G401 (cell line): ENCODE measurements around the gene TMOD2. TPM values are rescaled to one million over a fixed set of nuclear protein-coding genes. Genes with fewer than 3 reads are reported as not detected.

Source experiments
- DNase-seq: peaks from one replicate; pipeline ENCODE4 v3.0.0-alpha.2; 2015; ENCODE audit warnings: low spot score
- in situ Hi-C: cut with HindIII; loops from 2 replicates; pipeline ENCODE4 v1.10.0; 2016; ENCODE audit warnings: low sequenced_read_pairs, mixed read lengths
- total RNA-seq: library from RNA; depleted of rRNA; stranded (reverse); fragments of >200 nt; shearing (Covaris generic); gene quantifications from 2 replicates; pipeline ENCODE4 v1.2.3, GENCODE V29; 2014

The TMOD2 gene
- total RNA-seq, 1 experiment from 2014 or later = 0.03 TPM

- in situ Hi-C loops = no loop called here
- no peak for DNase-seq
These were observed 18.8 kb upstream of the TMOD2 start for GRCh38 chr15:51732646-51733045.

DNA sequence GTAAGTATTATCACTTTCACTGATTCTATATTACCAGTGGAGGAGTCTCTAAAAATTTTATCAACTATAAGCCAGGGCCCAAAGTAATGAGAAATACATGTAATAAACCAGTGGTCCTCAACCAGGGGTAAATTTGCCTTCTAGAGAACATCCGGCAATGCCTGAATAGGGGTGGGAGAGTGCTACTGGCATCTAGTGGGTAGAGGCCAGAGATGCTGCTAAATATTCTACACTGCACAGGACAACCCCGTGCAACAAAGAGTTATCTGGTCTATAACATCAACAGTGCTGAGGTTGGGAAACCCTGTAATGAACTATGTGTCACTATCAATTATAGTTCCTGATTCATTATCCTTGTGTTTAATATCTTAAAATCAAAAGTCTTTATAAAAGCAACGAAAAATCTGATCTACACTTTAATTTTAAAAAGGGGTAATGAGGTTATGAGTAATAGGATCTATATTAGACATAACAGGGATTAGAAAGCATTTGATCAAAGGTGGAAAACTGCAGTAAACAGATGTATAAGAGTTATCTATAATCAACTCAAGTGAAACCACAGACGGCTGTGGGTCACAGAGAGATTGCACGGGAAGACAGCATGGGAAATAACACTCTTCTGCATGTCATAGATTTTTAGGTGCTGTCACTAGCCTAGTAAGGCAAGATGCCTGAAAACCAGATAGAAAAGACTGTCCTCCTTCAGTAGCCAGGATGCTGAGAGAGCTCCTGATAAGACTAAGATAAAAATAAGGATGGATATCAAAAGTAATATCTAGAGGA, 16.0 kb upstream of the TMOD2 start:
- peak; percentile 59 for DNase-seq
- in situ Hi-C loops = no loop called here

- in situ Hi-C loops = no loop called here
- peak; percentile 51 for DNase-seq
These were observed 15.3 kb upstream of the TMOD2 start for GRCh38 chr15:51736069-51736468.

DNA sequence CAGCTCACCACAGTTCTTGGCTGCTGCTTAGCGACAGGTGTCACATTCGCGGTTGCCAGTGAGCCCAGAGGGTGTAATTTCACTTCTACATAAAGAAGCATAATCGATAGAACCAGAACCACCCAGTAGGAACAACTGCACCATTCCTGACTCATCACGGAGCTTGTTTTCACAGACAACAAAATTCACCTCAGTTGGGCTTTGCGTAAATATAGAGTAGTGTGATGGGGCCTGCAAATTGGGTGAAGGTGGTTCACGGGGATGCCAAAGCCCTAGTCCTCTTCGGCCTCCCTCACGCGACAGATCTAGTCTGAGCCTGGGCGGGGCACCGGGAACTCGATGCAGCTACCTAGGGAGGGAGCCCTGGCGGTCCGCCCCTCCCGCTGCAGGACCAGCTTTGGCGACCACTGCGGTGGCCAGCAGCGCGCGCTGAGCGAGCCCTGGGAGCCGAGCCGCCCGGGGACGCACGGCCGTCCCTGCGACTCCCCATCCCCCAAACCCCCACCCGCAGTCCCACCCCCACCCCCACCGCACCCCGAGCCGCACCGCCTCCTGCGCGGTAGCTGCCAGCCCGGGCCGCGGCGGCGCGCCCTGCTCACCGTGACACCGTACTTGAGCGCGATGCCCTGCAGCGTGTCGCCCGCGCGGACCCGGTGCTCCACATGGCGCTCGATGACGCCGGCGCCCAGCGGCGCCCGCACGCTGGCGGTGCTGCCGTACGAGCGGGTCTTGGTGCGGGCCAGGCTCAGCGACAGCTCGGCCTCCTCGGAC, 14.5 kb upstream of the TMOD2 start:
- in situ Hi-C loops = no loop called here

GRCh38 chr15:51737522-51738305, 13.7 kb upstream of the TMOD2 start, which contains the start of gene LYSMD2:
Gene LYSMD2, minus strand, starts transcription at chr15:51737655. Its CDS starts 33 bp downstream, at chr15:51737622.
- in situ Hi-C loops = no loop called here
- peak; percentile 74 for DNase-seq

More for the DNA sequence above, 14.5 kb upstream of the TMOD2 start:
- peak; percentile 80 for DNase-seq

DNA sequence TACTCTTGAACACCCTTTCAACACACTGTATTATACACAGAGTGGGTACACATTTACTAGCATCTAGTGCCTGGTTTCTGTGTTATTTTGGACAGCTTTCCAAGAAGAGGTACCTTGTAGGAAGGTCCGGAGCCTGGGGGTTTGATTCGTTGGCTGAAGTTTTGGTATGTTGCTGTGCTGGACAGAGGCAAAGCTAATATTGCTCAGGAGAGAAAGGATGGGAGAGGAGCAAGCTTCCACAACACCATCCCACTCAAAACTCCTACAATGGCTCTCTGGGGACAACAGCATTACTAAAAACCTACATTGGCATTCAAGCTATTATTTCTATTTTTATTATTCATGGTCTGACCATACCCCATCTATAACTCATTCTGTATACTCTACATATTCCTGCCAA, 12.8 kb upstream of the TMOD2 start:
- in situ Hi-C loops = no loop called here
- DNase-seq = no peak

- in situ Hi-C loops = no loop called here
- DNase-seq = no peak
These were observed 12.2 kb upstream of the TMOD2 start for GRCh38 chr15:51739061-51739712.

GRCh38 chr15:51749307-51749706, 2.1 kb upstream of the TMOD2 start:
- DNase-seq = no peak
- in situ Hi-C loops = no loop called here

DNA sequence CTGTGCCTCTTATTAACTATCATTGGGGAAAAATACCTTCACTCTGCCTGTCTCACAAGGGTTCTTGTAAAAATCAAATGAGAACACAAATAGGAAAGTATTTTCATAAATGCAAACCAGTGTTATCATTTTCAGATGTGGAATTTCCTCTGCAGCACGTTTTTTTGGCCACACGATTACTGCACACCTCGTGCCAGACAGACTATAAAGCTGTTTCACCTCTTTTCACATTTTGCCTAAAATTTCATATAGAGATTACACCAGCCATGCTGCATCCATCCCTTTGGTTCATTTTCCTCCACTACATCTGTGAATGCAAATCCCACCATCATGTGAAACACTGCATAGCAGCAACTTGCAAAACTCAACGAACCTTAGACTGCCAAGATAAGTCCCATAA, 1.2 kb upstream of the TMOD2 start:
- DNase-seq = no peak
- in situ Hi-C loops = no loop called here

DNA sequence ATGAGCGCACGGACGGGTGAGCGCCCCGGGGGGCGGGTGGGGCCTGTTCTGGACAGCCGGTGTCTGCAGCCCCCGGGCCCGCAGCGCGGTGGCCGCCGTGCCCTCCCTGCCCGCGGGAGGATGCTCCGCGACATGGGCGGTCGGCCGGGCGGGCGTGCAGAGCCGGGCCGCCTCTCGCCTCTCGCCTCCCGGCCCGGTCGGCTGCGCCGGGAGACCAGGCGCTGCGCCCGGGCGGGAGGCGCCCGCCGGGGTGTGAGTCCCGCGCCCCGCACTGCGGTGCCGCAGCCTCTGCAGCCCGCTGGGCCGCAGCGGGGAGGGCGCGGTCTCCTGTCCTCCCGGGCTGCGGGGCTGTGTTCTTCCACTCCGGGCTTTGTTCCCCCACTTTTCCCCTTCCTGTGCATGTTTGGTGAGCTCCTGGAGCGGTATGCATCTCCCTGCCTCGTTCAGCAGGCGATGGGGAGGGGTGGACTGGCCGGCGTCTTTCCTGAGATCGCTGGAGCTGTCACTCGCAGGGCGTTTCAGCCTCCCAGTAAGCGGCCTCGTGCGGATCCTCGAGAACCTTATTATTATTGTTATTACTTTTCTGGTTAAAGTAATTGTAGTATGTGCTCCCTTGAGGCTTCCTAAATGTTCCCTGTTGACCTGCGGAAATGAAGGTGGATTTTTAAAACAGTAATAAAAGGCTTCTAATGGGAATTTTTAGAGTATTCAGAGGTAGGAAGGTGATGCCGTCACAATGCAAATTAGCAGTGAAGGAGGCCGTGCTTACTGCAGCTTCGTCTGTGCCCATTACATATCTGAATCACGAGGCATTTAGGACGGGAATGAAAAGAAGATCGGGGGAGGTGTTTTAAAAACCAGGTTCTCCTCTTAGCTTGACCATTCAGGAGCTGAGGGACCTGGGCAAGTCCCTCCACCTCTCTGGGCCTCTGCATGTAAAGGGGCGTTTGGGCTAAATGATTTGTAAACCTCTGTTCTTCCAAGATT, 593 bp downstream of the TMOD2 start:
- peak; percentile 66 for DNase-seq
- in situ Hi-C loops = no loop called here

DNA sequence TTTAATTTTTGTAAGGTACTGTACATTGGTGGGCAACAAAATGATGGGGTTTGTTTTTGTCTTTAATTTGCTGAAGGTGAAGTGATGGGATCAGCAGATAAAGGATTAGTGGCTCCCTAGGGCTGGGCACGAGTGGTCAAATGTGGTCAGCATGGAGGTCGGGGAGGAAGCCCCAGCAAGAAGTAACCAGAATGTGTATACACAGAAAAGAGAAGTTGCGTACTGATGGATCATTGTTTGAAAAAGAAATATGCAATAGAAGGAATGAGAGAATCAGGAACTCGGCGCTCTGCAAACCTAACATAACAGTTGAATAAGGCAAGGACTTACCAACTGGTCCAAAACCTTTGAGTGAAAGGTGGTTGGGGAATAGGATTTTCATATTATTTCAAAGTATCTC, 1.5 kb downstream of the TMOD2 start:
- no peak for DNase-seq
- in situ Hi-C loops = no loop called here

DNA sequence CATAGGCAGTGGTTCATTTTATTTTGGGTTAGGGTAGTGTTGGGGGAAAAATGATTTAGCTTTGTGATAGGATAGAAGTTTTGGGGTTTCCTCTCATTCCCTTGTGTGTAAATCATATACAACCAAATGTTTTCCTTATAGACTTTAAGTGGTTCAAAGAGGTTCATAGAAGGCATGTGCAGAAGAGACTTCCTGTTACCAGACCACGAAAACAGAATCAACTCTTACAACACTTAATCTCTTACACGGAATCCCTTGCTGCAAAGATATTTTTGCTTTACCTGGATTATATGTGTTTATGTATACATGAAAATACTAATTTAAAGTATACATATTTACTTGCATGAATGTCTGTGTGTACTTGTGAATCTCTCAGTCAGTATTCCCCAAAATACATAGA, 2.9 kb downstream of the TMOD2 start:
- in situ Hi-C loops = no loop called here
- DNase-seq = no peak

- no peak for DNase-seq
- in situ Hi-C loops = no loop called here
These were observed 4.4 kb downstream of the TMOD2 start for GRCh38 chr15:51755790-51756189.

DNA sequence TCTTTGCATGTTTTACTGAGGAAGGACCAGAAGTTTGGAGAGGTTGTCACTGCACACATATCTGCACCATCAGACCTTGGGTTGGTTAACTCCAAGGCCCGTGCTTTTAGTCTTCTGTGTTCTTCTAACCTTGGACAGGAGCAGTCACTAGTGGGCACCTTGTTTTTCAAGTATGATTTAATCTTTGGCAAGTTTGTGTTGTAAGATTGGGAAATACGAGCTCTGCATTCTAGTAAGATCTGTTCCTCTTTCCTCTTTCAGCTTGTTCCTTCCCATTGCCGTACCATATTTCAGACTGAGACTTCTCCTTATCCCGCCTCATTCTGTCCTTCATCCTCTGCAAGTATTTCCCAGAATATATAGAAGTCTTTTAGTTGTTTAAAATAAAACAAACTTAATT, 5.1 kb downstream of the TMOD2 start:
- DNase-seq = no peak
- in situ Hi-C loops = no loop called here

GRCh38 chr15:51757450-51757849, 6.1 kb downstream of the TMOD2 start:
- in situ Hi-C loops = no loop called here
- DNase-seq = no peak

DNA sequence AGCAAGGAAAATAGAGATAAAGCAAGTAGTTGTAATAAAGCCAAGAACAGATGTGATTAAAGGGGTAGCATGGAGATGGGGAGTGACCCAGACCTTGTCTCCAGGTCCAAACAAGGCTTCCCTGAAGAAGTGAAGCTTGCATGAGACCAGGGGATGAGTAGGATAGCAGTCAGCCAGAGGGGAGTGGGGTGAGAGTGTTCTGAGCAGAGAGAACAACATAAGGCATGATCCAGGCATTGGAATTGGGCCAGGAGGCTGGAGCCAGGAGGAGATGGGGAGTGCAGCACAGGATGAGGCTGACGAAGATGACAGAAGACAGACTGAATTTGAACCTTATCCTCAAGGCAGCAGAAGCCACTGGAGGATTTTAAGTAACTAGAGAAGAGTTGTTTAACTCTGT, 7.2 kb downstream of the TMOD2 start:
- DNase-seq = peak; percentile 97
- in situ Hi-C loops = no loop called here

- peak; percentile 72 for DNase-seq
- in situ Hi-C loops = no loop called here
These were observed 8.2 kb downstream of the TMOD2 start for GRCh38 chr15:51759557-51760070.

DNA sequence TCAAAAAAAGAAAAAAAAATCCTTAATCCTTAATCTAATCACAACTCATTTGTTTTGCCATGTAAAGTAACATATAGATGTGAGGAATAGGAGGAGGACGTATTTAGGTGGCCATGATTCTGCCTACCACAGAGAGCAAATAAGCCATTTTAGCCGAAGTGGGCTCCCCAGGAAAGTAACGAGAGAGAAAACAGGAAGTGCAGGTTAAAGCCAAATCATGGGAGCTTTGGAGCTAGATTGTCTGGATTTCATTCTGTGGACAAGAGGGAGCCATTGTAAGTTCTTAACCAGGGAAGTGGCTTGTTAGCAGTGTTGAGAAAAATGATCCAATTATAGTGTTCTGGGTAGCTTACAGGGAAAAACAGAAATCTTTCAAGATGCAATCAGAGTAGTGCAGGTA, 9.4 kb downstream of the TMOD2 start:
- no peak for DNase-seq
- in situ Hi-C loops = no loop called here
